Esophagus muscularis mucosa (tissue), 4 donors: ENCODE measurements around the gene MMP12.

ENCODE experiments used
- CTCF ChIP-seq, 3 experiments: fragments of 200-600 bp in 2 of 3; fragments of 450-650 bp in 1 of 3; sonication (generic) in 2 of 3; IDR thresholded peaks; one replicate each; pipeline ENCODE4 v1.5.1; 2017 to 2019; ENCODE audit warnings: antibody characterized with exemption in 3 of 3, mild to moderate bottlenecking in 2 of 3, moderate library complexity in 1 of 3
- EP300 ChIP-seq: sonication (generic); formaldehyde crosslinking; IDR thresholded peaks from one replicate; pipeline ENCODE4 v1.6.1; 2017; ENCODE audit warnings: antibody characterized with exemption
- POLR2A ChIP-seq: fragments of 450-650 bp; IDR thresholded peaks from one replicate; pipeline ENCODE4 v1.6.1; 2017; ENCODE audit warnings: antibody characterized with exemption, moderate library complexity, mild to moderate bottlenecking, low read depth

- TF ChIP-seq POLR2A, result no peak
- no peak for TF ChIP-seq EP300
- no peak for TF ChIP-seq CTCF (IDR thresholded peaks at IDR 0.05)
These were observed 6.4 kb downstream of the MMP12 start for GRCh38 chr11:102868339-102868738.
